Ovary (tissue), 9 donors: ENCODE results near the gene FGF23. TPM values are rescaled to one million over a fixed set of nuclear protein-coding genes. Genes with fewer than 3 reads are reported as not detected.

ENCODE experiments used
- DNase-seq, 5 donors: peaks; one replicate each; pipeline ENCODE4 v3.0.0-alpha.2; 2019 to 2020
- H3K27ac ChIP-seq, 2 donors: fragments of 200-600 bp; one replicate each; pipeline versions ENCODE4 v1.5.1 to v1.8.0; 2019 to 2022
- H3K27me3 ChIP-seq: fragments of 200-600 bp; one replicate; pipeline ENCODE4 v1.8.0; 2022
- H3K36me3 ChIP-seq: fragments of 200-600 bp; sonication (generic); one replicate; pipeline ENCODE4 v1.5.1; 2019
- H3K4me1 ChIP-seq: one replicate; pipeline ENCODE4 v1.8.1; 2013; ENCODE audit warnings: mild to moderate bottlenecking, moderate library complexity; ENCODE audit not compliant: insufficient read depth
- H3K4me3 ChIP-seq: fragments of 200-600 bp; sonication (generic); one replicate; pipeline ENCODE4 v1.5.1; 2017
- H3K9me3 ChIP-seq, 2 donors: fragments of 200-600 bp in 1 of 2; sonication (generic) in 1 of 2; one replicate each; pipeline versions ENCODE4 v1.5.1 to v1.8.1; 2013 to 2019; ENCODE audit warnings: mild to moderate bottlenecking in 1 of 2, moderate library complexity in 1 of 2
- EP300 ChIP-seq: sonication (generic); formaldehyde crosslinking; IDR thresholded peaks from one replicate; pipeline ENCODE4 v1.6.1; 2017; ENCODE audit warnings: antibody characterized with exemption
- POLR2A ChIP-seq: fragments of 450-650 bp; IDR thresholded peaks from one replicate; pipeline ENCODE4 v1.6.1; 2017; ENCODE audit warnings: antibody characterized with exemption, mild to moderate bottlenecking, moderate library complexity
- WGBS, 3 donors: extraction: QIAGEN DNeasy Blood & Tissue Kit in 1 of 3; methylation state at CpG; one replicate each; pipeline versions ENCODE4 v1.1.5 to v1.1.7; 2013 to 2017; 5-methylcytosine and 5-hydroxymethylcytosine counted together
- intact Hi-C, 4 donors: fragments of 100-400 bp; cut with DNase I; formaldehyde crosslinking; loops; one replicate each; pipeline versions ENCODE4 v1.11.0 to v1.15.1; 2022 to 2023
- polyA plus RNA-seq, 2 donors: library from polyadenylated mRNA; stranded (reverse); fragments of 200-250 nt in 1 of 2; fragments of 350-450 nt in 1 of 2; fragmentation: Illumina TruSeq in 1 of 2; extraction: RNeasy Lipid Tissue Mini Kit (QIAGEN cat#74804) in 1 of 2; gene quantifications; one replicate each; pipeline ENCODE4 v1.2.3, GENCODE V29; 2013 to 2014
- total RNA-seq, 7 donors: library from RNA; depleted of rRNA in 2 of 7; stranded (reverse); fragments of >200 nt in 2 of 7; fragmentation: NEBNext Ultra II Directional in 3 of 7; extraction: Animal tissue kit (Norgen Biotek cat#: 25700) in 3 of 7; gene quantifications; one replicate each; pipeline versions ENCODE4 v1.1.0 to v1.2.4, GENCODE V29; 2016 to 2023
- TF ChIP-seq, protein P1 (sequence below), 3 donors: fragments of 450-650 bp in 2 of 3; fragments of 200-600 bp in 1 of 3; IDR thresholded peaks; one replicate each; pipeline versions ENCODE4 v1.5.1 to v1.8.0; 2016 to 2022; ENCODE audit warnings: antibody characterized with exemption in 3 of 3, mild to moderate bottlenecking in 1 of 3
- donor health status: DM: no; HTN: no; CAD: no; lungs with moderate emphysema.
- donor health status: DM: no; HTN: no; CAD: no.
- donor health status: Bipolar disorder and iron deficiency.
- donor health status: DM: yes; HTN: yes; CAD: no.
- donor health status: DM: no; HTN: no; CAD: no.
- donor health status: DM: yes; HTN: yes; CAD: no.

The FGF23 gene
- total and polyA plus RNA-seq, 9 donors: not detected

DNA sequence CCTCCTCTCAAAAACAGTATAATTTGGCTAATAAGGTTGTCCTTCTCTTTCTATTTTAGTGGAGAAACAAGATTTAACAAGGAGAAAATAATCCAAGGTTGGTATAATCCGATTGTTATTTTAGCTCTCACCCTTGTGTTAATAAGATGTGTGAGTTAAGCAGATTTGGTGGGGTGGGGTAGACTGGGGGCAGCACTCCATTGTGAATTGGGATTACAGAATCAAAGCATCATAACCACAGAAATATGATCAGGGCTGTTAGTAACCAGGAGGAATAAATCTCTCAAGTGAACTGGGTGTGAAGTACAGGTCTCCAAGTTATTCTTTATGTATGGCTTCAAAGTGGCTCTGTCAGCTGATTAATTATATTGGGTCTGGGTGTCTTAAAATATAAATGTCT, 48.3 kb downstream of the FGF23 start:
- Histone ChIP-seq H3K27ac (no peak overlapping the region), H3K4me1 (no peaks in the 10 kb centered on the region), H3K36me3 (no peaks in the 10 kb centered on the region), H3K27me3 (no peaks in the 10 kb centered on the region), H3K4me3 (no peak overlapping the region), H3K9me3 (no peaks in the 10 kb centered on the region)
- DNase-seq: no peak
- TF ChIP-seq, protein P1, sequence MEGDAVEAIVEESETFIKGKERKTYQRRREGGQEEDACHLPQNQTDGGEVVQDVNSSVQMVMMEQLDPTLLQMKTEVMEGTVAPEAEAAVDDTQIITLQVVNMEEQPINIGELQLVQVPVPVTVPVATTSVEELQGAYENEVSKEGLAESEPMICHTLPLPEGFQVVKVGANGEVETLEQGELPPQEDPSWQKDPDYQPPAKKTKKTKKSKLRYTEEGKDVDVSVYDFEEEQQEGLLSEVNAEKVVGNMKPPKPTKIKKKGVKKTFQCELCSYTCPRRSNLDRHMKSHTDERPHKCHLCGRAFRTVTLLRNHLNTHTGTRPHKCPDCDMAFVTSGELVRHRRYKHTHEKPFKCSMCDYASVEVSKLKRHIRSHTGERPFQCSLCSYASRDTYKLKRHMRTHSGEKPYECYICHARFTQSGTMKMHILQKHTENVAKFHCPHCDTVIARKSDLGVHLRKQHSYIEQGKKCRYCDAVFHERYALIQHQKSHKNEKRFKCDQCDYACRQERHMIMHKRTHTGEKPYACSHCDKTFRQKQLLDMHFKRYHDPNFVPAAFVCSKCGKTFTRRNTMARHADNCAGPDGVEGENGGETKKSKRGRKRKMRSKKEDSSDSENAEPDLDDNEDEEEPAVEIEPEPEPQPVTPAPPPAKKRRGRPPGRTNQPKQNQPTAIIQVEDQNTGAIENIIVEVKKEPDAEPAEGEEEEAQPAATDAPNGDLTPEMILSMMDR (IDR thresholded peaks at IDR 0.05): no peak
- TF ChIP-seq POLR2A (no peak), EP300 (no peak)
- WGBS, 3 donors: 64 to 87% (median 76%) methylated on average over 1 of the region's 1 CpG
- intact Hi-C loops: no loop called here

GRCh38 chr12:4330203-4330602, 49.3 kb downstream of the FGF23 start:
- Histone ChIP-seq H3K36me3 (no peaks in the 10 kb centered on the region), H3K27me3 (no peaks in the 10 kb centered on the region), H3K27ac (no peak overlapping the region), H3K4me1 (no peaks in the 10 kb centered on the region), H3K9me3 (no peaks in the 10 kb centered on the region), H3K4me3 (no peak overlapping the region)
- DNase-seq: no peak
- 96 to 99% (median 98%) methylated on average over 3 of the region's 3 CpGs for WGBS, 3 donors
- no peak for TF ChIP-seq EP300
- TF ChIP-seq, protein P1 (IDR thresholded peaks at IDR 0.05): no peak
- no peak for TF ChIP-seq POLR2A
- intact Hi-C loops: no loop called here

GRCh38 chr12:4327293-4327692, 52.2 kb downstream of the FGF23 start:
- no peak overlapping the region for H3K4me3 ChIP-seq
- no peaks in the 10 kb centered on the region for H3K9me3 ChIP-seq
- H3K27me3 ChIP-seq: no peaks in the 10 kb centered on the region
- DNase-seq: no peak
- intact Hi-C loops: no loop called here
- no peaks in the 10 kb centered on the region for H3K36me3 ChIP-seq
- no peak for TF ChIP-seq POLR2A
- TF ChIP-seq, protein P1 (IDR thresholded peaks at IDR 0.05): no peak
- no peak for TF ChIP-seq EP300
- no peaks in the 10 kb centered on the region for H3K4me1 ChIP-seq
- no peak overlapping the region for H3K27ac ChIP-seq
- 94 to 97% (median 96%) methylated on average over 2 of the region's 2 CpGs for WGBS, 3 donors

- DNase-seq: no peak
- intact Hi-C loops: no loop called here
- Histone ChIP-seq H3K4me1 (peaks cover 4% of the 10 kb centered on the region), H3K27me3 (no peaks in the 10 kb centered on the region), H3K9me3 (no peaks in the 10 kb centered on the region), H3K36me3 (no peaks in the 10 kb centered on the region), H3K27ac (no peak overlapping the region), H3K4me3 (no peak overlapping the region)
- WGBS, 3 donors: 21 to 34% (median 28%) methylated on average over 3 of the region's 3 CpGs
- TF ChIP-seq EP300 (no peak), POLR2A (no peak)
- TF ChIP-seq, protein P1 (IDR thresholded peaks at IDR 0.05): no peak
These were observed 53.5 kb downstream of the FGF23 start for GRCh38 chr12:4325966-4326365.

- TF ChIP-seq POLR2A (no peak), EP300 (no peak)
- TF ChIP-seq, protein P1 (IDR thresholded peaks at IDR 0.05): no peak
- DNase-seq: no peak
- 97 to 98% (median 97%) methylated on average over 28 of the region's 28 CpGs for WGBS, 3 donors
- Histone ChIP-seq H3K4me3 (no peak overlapping the region), H3K27ac (no peak overlapping the region), H3K9me3 (no peaks in the 10 kb centered on the region), H3K36me3 (no peaks in the 10 kb centered on the region), H3K27me3 (no peaks in the 10 kb centered on the region), H3K4me1 (peaks cover 4% of the 10 kb centered on the region)
- intact Hi-C loops: no loop called here
These were observed 55.1 kb downstream of the FGF23 start for GRCh38 chr12:4324366-4324765.
